ENCODE data around the gene TNPO2.

DNA sequence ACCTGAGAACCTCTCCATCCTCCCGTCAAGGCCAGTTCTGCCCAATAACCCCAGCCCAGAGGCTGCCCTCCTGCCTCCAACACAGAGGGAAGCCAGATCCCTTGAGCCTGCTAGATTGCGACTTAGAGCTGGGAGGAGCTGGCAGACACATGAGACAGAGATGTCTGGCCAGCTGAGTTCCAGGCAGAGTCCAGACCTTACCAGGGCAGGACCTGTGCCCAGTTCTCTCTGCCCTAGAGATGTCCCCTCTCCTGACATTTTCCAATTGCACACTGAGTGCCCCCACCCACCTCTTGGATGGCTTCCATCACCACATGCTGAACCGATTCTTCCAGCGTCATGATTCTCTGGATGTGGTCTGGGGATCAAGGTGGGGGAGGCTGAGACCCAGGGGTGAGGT, 48.6 kb upstream of the TNPO2 start:
- TF ChIP-seq POLR2AphosphoS5 (IDR thresholded peaks at IDR 0.05; ENCODE audit: borderline replicate concordance, low read depth, low read length) (no peak), EZH2 (IDR thresholded peaks at IDR 0.05) (no peak), FOXP2 (optimal IDR thresholded peaks at IDR 0.05; ENCODE audit: control extremely low read depth, extremely low read length, insufficient read depth) (no peak)

Measured in SK-N-MC (cell line).